PC-3 (cell line): ENCODE results near the gene ACTL8.

Experiments
- EZH2 ChIP-seq: fragments of 300-600 bp; sonication (generic); IDR thresholded peaks from one replicate; pipeline ENCODE4 v1.6.1; 2017; ENCODE audit warnings: antibody characterized with exemption, mild to moderate bottlenecking, low read length; ENCODE audit not compliant: unreplicated experiment
- TF ChIP-seq, protein P1 (sequence below): fragments of 300-600 bp; sonication (generic); conservative IDR thresholded peaks from 2 replicates; pipeline ENCODE4 v1.5.1; 2017; ENCODE audit warnings: antibody characterized with exemption, low read depth, mild to moderate bottlenecking, low read length

DNA sequence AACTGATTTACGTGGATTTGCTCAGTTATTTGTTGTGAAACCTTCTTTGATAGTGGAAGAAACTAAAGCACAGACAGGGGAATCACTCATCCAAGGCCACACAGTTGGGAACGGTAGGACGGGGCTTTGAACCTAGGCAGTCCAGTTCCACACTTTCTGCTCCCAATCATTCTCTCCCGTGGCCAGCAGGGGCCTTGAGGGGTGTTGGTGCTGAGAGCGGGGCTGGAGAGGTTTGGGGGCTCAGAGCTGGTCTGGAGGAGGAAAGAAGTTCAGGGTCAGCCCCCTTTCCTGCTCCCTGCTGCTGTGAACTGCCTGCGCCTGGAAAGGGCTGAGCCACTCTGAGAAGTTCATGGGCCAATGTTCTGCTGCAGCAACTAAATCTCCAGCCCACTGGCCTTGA, 31.4 kb upstream of the ACTL8 start:
- TF ChIP-seq, protein P1, sequence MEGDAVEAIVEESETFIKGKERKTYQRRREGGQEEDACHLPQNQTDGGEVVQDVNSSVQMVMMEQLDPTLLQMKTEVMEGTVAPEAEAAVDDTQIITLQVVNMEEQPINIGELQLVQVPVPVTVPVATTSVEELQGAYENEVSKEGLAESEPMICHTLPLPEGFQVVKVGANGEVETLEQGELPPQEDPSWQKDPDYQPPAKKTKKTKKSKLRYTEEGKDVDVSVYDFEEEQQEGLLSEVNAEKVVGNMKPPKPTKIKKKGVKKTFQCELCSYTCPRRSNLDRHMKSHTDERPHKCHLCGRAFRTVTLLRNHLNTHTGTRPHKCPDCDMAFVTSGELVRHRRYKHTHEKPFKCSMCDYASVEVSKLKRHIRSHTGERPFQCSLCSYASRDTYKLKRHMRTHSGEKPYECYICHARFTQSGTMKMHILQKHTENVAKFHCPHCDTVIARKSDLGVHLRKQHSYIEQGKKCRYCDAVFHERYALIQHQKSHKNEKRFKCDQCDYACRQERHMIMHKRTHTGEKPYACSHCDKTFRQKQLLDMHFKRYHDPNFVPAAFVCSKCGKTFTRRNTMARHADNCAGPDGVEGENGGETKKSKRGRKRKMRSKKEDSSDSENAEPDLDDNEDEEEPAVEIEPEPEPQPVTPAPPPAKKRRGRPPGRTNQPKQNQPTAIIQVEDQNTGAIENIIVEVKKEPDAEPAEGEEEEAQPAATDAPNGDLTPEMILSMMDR, result 0 out of 2 replicates have a peak, but pooled peaks have one; percentile 28
- TF ChIP-seq EZH2, result no peak
